ENCODE data around the gene TEX261.

- TF ChIP-seq CTCF (conservative IDR thresholded peaks at IDR 0.05; ENCODE audit: low read depth in 2 of 2) (no peak), JUNB (IDR thresholded peaks at IDR 0.05; ENCODE audit: unreplicated experiment) (no peak), REST (IDR thresholded peaks at IDR 0.05; ENCODE audit: unreplicated experiment) (no peak), EZH2 (IDR thresholded peaks at IDR 0.05; ENCODE audit: low read depth, unreplicated experiment) (no peak), EZH2phosphoT487 (IDR thresholded peaks at IDR 0.05; ENCODE audit: unreplicated experiment) (no peak), POLR2AphosphoS5 (IDR thresholded peaks at IDR 0.05; ENCODE audit: low read depth) (no peak), ETS1 (IDR thresholded peaks at IDR 0.05) (no peak), CREB1 (CRISPR knock-in tag; IDR thresholded peaks at IDR 0.05; ENCODE audit: low read depth) (no peak), STAT1 (IDR thresholded peaks at IDR 0.05; ENCODE audit: unreplicated experiment) (no peak)
These were observed 4.7 kb upstream of the TEX261 start for GRCh38 chr2:70999362-70999761.

All from GM23338 (cell line).